Endothelial cell of umbilical vein (primary cell): ENCODE data around the gene MROH8. TPM values are rescaled to one million over a fixed set of nuclear protein-coding genes. Genes with fewer than 3 reads are reported as not detected.

Experiments used
- BruUV-seq: library from RNA; stranded (reverse); fragments of 400-500 nt; replicated peaks from 2 replicates; lab custom pipeline; 2021; lab: Mats Ljungman, UMichigan
- CTCF ChIA-PET: fragments of 300-600, 350-600 bp; sonication (Branson Sonifier 250); formaldehyde crosslinking; loops from one replicate; lab custom pipeline; 2021; ENCODE audit warnings: antibody characterized with exemption, inconsistent platforms; lab: Charles Lee
- POLR2A ChIA-PET: fragments of 300-600, 350-600 bp; sonication (Branson Sonifier 250); formaldehyde crosslinking; loops from one replicate; lab custom pipeline; 2021; ENCODE audit warnings: antibody characterized with exemption, inconsistent platforms; lab: Charles Lee
- DNase-seq: peaks from one replicate; pipeline ENCODE4 v3.0.0-alpha.2; 2011; ENCODE audit warnings: low read depth, low spot score
- FAIRE-seq: peaks from 2 replicates; lab custom pipeline; 2011; peaks lifted over from hg19 to GRCh38; lab: Jason Lieb, UNC
- H2AFZ ChIP-seq: 2 replicates; pipeline ENCODE4 v1.6.0; 2012; ENCODE audit warnings: low read depth, low read length, control low read depth, inconsistent platforms
- H3K27ac ChIP-seq: 2 replicates; pipeline ENCODE4 v1.5.1; 2011; ENCODE audit warnings: low read depth, mild to moderate bottlenecking, control low read depth, low read length, moderate library complexity; ENCODE audit not compliant: insufficient read depth
- H3K27me3 ChIP-seq, 2 experiments: 2 replicates each; pipeline versions ENCODE4 v1.6.0 to v1.6.1; 2011; ENCODE audit warnings: low read length in 2 of 2, mixed read lengths in 1 of 2; ENCODE audit not compliant: control insufficient read depth in 2 of 2, insufficient read depth in 2 of 2
- H3K36me3 ChIP-seq, 2 experiments: 2 replicates in 1 of 2; 3 replicates in 1 of 2; pipeline ENCODE4 v1.5.1; 2011; ENCODE audit warnings: low read length in 2 of 2, mild to moderate bottlenecking in 1 of 2, moderate library complexity in 1 of 2; ENCODE audit not compliant: control insufficient read depth in 2 of 2, insufficient read depth in 2 of 2; ENCODE audit errors: extremely low read depth in 1 of 2
- H3K4me1 ChIP-seq: 3 replicates; pipeline ENCODE4 v1.5.1; 2011; ENCODE audit warnings: mild to moderate bottlenecking, low read length; ENCODE audit not compliant: control insufficient read depth, insufficient read depth; ENCODE audit errors: extremely low read depth
- H3K4me2 ChIP-seq: 2 replicates; pipeline ENCODE4 v1.6.1; 2011; ENCODE audit warnings: low read length, control low read depth, mixed read lengths; ENCODE audit not compliant: insufficient read depth
- H3K4me3 ChIP-seq, 3 experiments: fragments of 200-600 bp in 1 of 3; sonication (generic), shearing (Covaris generic) in 1 of 3; replicated peaks in 1 of 3; 2 replicates each; pipeline ENCODE4 v1.5.1; 2011 to 2016; ENCODE audit warnings: control low read depth in 3 of 3, low read length in 3 of 3, mild to moderate bottlenecking in 2 of 3, inconsistent platforms in 1 of 3, low read depth in 1 of 3, moderate library complexity in 1 of 3; ENCODE audit not compliant: insufficient read depth in 1 of 3
- H3K79me2 ChIP-seq: 2 replicates; pipeline ENCODE4 v1.6.0; 2012; ENCODE audit warnings: low read length, inconsistent platforms; ENCODE audit not compliant: control insufficient read depth, insufficient read depth
- H3K9ac ChIP-seq: replicated peaks from 2 replicates; pipeline ENCODE3; 2011; ENCODE audit warnings: low read length, control low read depth; ENCODE audit not compliant: insufficient read depth; ENCODE audit errors: extremely low read depth
- H3K9me1 ChIP-seq: replicated peaks from 3 replicates; pipeline ENCODE4 v1.6.0; 2011; ENCODE audit warnings: mild to moderate bottlenecking, low read length; ENCODE audit not compliant: control insufficient read depth, insufficient read depth; ENCODE audit errors: extremely low read depth
- H3K9me3 ChIP-seq: replicated peaks from 2 replicates; pipeline ENCODE4 v1.5.1; 2012; ENCODE audit warnings: low read length, inconsistent platforms; ENCODE audit not compliant: control insufficient read depth, insufficient read depth
- H4K20me1 ChIP-seq: replicated peaks from 2 replicates; pipeline ENCODE3; 2011; ENCODE audit warnings: mild to moderate bottlenecking, low read length; ENCODE audit not compliant: control insufficient read depth, insufficient read depth; ENCODE audit errors: extremely low read depth
- CTCF ChIP-seq, 2 donors: IDR thresholded peaks; 1 replicate in 1 of 2; 2 replicates in 1 of 2; pipeline ENCODE4 v1.5.1; 2011; ENCODE audit warnings: low read length in 2 of 2, mild to moderate bottlenecking in 2 of 2, moderate library complexity in 2 of 2, control low read depth in 1 of 2, inconsistent platforms in 1 of 2, low read depth in 1 of 2; ENCODE audit not compliant: insufficient read depth in 1 of 2; ENCODE audit errors: extremely low read depth in 1 of 2
- EZH2 ChIP-seq: IDR thresholded peaks from 2 replicates; pipeline ENCODE4 v1.6.1; 2012; ENCODE audit warnings: borderline replicate concordance, low read depth, mild to moderate bottlenecking, moderate library complexity, low read length, inconsistent platforms; ENCODE audit not compliant: severe bottlenecking
- FOS ChIP-seq: IDR thresholded peaks from 2 replicates; pipeline ENCODE4 v1.6.1; 2011; ENCODE audit warnings: mild to moderate bottlenecking, low read length, moderate library complexity, borderline replicate concordance; ENCODE audit not compliant: insufficient read depth
- GATA2 ChIP-seq: IDR thresholded peaks from 2 replicates; pipeline ENCODE4 v1.7.0; 2011; ENCODE audit warnings: low read depth, mild to moderate bottlenecking, moderate library complexity, mixed read lengths, low read length; ENCODE audit not compliant: insufficient read length, insufficient read depth
- JUN ChIP-seq: IDR thresholded peaks from 2 replicates; pipeline ENCODE4 v1.6.1; 2011; ENCODE audit warnings: borderline replicate concordance, low read depth; ENCODE audit not compliant: insufficient read length, insufficient read depth
- MYC ChIP-seq: IDR thresholded peaks from one replicate; pipeline ENCODE4 v1.6.1; 2011; ENCODE audit warnings: mild to moderate bottlenecking, low read depth, low read length
- POLR2A ChIP-seq: IDR thresholded peaks from 2 replicates; pipeline ENCODE4 v1.6.1; 2012; ENCODE audit warnings: low read depth, mild to moderate bottlenecking, control low read depth, low read length
- POLR2AphosphoS5 ChIP-seq: IDR thresholded peaks from 2 replicates; pipeline ENCODE4 v1.6.1; 2012; ENCODE audit warnings: low read depth, mild to moderate bottlenecking, control low read depth, low read length, moderate library complexity; ENCODE audit not compliant: insufficient read depth
- dilution Hi-C: fragments of 300-500 bp; cut with MboI; formaldehyde crosslinking; loops from one replicate; pipeline ENCODE4 v1.15.0; 2019; ENCODE audit warnings: low sequenced_read_pairs; ENCODE audit not compliant: extremely low pct_ligation_motif_present
- intact Hi-C: fragments of 100-400 bp; cut with micrococcal nuclease; formaldehyde crosslinking; loops from one replicate; pipeline ENCODE4 v1.10.0; 2022
- polyA plus RNA-seq, 4 experiments: library from polyadenylated mRNA; depleted of rRNA in 3 of 4; stranded (reverse) in 3 of 4; unstranded in 1 of 4; fragments of >200 nt; gene quantifications; 2 replicates each; pipeline versions ENCODE4 v1.2.1 to v1.2.3, GENCODE V29; 2011 to 2012; ENCODE audit warnings: missing spikeins in 1 of 4
- total RNA-seq: library from RNA; stranded (reverse); gene quantifications from 2 replicates; pipeline ENCODE4 v1.2.3, GENCODE V29; 2021
- TF ChIP-seq, protein P1 (sequence below): IDR thresholded peaks from 2 replicates; pipeline ENCODE4 v1.6.1; 2011; ENCODE audit not compliant: insufficient read depth, insufficient read length

MROH8 gene
- total and polyA plus RNA-seq, 2 donors (not counting 3 experiments of a cell fraction or from before 2014, with no cell fraction given), result 1.3 to 1.5 TPM

DNA sequence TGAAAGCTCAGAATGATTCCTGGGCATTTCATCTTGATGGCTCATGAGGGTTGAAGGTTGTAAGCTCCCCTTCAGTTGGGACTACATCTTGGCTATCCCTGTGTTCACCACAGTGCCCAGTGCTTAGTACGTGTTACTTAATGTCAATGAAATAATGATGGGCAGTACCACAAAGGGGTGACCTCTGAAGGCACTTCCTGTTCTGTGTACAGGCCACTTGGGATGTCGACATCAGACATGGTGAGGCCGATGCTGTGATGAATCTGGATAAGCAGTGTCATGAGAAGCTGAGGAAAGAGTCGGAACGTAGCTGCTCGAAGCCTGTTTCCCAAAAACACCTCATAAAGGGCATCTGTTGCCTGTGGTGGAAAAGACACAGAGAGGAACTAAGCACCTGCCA, 55.9 kb downstream of the MROH8 start:
- H3K9ac ChIP-seq, result no peak overlapping the region
- no peaks in the 10 kb centered on the region for H3K4me1 ChIP-seq
- intact Hi-C loops, result no loop called here
- no peaks in the 10 kb centered on the region for H4K20me1 ChIP-seq
- H3K9me3 ChIP-seq, result no peaks in the 10 kb centered on the region
- TF ChIP-seq MYC (no peak), POLR2A (no peak), POLR2AphosphoS5 (no peak), FOS (no peak), CTCF (IDR thresholded peaks at IDR 0.05; ENCODE audit: extremely low read depth in 1 of 2, insufficient read depth in 1 of 2, low read depth in 1 of 2, low read length in 2 of 2) (no peak), JUN (no peak)
- BruUV-seq, result no TSS peak
- DNase-seq, result no peak
- H3K4me2 ChIP-seq, result no peak overlapping the region
- dilution Hi-C loops, result no loop called here
- H3K4me3 ChIP-seq, result no peak overlapping the region
- ChIA-PET CTCF (no interaction called here), POLR2A (no interaction called here)
- no peak for FAIRE-seq
- no peaks in the 10 kb centered on the region for H3K9me1 ChIP-seq
- H3K27ac ChIP-seq, result no peak overlapping the region
- H3K36me3 ChIP-seq, result no peaks in the 10 kb centered on the region
- H2AFZ ChIP-seq, result no peak overlapping the region
- H3K27me3 ChIP-seq, result peaks cover 0 to 1% of the 10 kb centered on the region in 2 experiments
- H3K79me2 ChIP-seq, result no peaks in the 10 kb centered on the region

DNA sequence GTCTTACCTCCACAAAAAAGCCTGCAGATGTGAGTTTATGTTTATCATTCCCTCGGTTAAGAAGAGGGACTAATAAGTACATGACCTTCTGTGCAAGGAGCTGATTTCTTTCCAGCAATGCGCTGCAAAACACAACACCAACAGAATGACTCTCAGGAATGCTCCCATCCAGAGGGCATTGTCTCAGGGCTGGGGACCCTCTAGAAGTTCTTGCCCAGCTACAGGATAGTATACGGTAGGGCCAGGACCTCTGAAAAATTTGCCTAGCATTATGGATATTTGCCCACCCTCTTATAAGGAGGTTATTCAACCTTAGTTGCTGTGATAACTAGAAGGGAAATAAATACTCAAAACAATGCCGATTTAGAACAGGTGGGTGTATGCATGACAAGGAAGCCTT, 58.9 kb downstream of the MROH8 start:
- Histone ChIP-seq H2AFZ (no peak overlapping the region), H3K9me3 (no peaks in the 10 kb centered on the region), H3K9me1 (no peaks in the 10 kb centered on the region), H3K79me2 (no peaks in the 10 kb centered on the region), H3K27ac (no peak overlapping the region), H3K27me3 (peaks cover 1% of the 10 kb centered on the region in 2 experiments), H3K4me1 (no peaks in the 10 kb centered on the region), H3K36me3 (no peaks in the 10 kb centered on the region), H3K9ac (no peak overlapping the region), H3K4me3 (no peak overlapping the region), H4K20me1 (no peaks in the 10 kb centered on the region), H3K4me2 (no peak overlapping the region)
- no TSS peak for BruUV-seq
- dilution Hi-C loops (no loop called here), intact Hi-C loops (no loop called here)
- FAIRE-seq (no peak), DNase-seq (no peak)
- TF ChIP-seq CTCF (IDR thresholded peaks at IDR 0.05; ENCODE audit: extremely low read depth in 1 of 2, insufficient read depth in 1 of 2, low read depth in 1 of 2, low read length in 2 of 2) (no peak), EZH2 (no peak), MYC (no peak), POLR2AphosphoS5 (no peak), GATA2 (no peak), JUN (no peak), POLR2A (no peak), FOS (no peak)
- TF ChIP-seq, protein P1, sequence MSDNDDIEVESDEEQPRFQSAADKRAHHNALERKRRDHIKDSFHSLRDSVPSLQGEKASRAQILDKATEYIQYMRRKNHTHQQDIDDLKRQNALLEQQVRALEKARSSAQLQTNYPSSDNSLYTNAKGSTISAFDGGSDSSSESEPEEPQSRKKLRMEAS, result no peak
- ChIA-PET CTCF (no interaction called here), POLR2A (no interaction called here)
